Measurements from ENCODE around the gene JARID2.

The JARID2 gene

DNA sequence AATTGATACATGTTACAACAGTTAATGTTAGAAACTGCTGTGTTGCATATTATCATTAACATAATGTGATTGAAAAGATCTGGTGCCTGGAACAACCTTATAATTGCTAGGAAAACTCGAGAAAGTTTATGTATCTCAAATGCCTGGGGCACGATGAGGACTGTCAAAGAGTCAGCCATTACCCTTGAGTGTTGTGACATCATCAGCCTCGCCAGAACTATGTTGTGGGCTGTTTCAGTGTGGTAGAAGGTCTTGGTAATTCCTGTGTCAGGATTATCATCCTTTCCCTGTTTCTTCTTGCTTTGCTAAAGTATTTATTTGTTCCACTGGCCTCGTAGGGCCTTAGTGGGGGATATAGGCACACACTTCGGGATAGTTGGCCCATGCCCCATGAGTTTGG lies 231.9 kb downstream of the JARID2 start:
- DNase-seq = no peak

DNA sequence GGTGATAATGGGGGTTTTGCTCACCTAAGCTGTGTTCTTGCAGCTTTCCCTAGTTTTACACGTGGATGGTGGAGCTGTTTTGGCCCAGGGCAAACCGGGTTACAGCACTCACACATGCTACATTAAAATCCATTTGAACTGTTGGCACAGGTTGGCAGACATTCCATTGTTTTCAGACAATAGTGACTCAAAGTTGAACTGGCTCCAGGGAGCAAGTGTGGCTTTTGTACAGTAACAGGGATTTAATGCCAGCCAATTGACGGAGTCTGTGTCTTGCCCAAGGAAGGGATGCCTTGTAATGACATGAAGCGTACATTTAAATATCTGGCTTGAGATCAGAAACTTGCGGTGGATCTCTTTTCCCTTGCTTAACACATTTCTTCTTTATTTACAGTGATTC lies 233.9 kb downstream of the JARID2 start:
- peak in 1 of 2 experiments; percentile 18 for DNase-seq

DNA sequence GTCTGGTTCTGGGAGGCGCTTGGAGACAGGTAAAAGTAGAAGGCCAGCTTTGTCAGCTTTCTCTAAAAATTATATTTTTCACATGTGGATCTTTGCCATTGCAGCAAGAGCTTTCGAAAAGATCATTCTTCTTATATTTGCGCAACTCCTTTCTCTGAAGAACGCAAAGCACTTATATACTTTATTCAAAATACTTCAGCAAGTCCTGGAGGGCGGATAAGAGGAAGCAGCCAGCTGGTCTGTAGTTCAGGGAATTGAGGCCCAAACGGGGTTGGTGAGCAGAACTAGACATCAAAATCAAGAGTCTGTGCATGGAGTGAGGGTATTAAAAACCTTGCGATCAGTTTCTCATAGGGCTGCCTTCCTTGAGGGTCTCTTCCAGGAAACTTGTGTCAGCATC lies 234.7 kb downstream of the JARID2 start:
- no peak for DNase-seq

DNA sequence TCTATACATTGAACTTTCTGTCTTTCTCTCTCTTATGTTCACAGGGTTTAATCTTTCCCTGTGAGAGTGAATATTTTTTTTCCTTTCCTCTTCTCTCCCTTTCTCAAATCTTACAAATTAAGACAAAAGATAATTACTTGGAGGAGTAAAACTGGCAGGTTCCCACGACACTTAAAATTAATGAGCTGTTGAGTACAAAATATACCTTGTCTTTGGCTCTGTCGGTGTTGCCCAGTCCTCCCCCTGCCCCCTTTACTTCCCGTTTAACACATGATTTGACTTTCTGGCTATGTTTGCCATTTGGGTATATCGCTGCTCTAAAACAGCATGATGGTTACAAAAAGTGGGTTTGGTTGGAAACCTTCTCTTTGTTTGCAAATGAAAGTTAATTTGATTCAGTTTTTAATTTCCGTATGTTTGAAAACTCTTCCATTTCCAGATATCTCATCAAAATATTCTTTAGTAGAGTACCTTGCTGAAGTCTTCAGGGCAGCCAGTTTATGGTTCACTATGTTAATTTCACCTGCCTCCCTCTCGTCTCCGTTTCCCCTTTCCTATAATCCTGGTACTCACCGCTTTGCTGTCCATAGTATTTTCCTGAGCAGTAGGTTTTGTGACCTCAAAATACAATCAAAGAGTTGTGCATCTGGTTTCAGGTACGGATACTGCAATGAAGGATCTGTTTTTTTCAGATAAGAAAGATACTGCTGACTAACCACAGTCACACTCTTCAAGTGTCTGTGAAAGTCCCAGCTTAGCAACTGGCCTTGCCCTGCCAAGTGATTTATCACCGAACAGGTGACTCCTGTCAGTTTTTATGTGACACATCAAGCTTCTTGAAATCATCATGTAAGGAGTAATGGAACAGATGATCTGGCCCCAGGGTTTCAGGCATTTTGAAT lies 235.8 kb downstream of the JARID2 start:
- no peak for DNase-seq

DNA sequence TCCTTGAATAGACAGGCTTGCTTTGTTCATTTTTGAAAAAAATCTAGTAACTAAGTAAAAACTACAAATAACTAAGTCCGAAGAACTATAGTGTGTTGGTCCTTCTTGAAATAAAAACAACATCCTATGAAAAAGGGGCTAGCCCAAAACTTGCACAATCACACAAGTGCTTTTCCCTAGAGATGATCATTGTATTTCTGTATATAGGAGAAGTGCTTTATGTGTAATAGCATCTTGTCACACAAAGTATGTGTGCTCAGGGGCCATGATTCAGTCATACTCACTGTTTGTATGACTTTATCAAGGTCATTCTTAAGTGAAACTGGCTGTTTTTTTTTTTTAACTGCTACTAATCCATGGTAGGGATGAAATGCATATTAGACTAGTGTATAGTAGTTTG lies 237.2 kb downstream of the JARID2 start:
- no peak for DNase-seq

DNA sequence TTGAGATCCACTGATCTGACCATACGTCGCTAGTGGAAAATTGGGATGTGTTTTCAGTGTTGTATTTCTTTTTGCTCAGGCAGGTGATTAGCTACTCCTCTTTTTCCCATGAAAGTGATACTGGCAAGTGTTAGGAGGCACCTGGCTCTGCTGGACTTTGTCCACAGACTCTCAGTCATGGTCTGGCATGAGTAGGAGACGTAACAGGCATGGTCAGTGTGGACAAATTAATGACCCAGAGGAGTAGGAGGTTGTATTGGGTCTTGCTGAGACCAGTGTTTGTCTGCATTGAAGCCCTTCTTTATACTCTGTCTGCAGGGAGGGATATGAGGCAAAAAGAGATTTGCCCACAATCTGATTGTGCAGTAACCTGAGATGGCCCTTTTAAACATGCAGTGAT lies 238.3 kb downstream of the JARID2 start:
- no peak for DNase-seq

DNA sequence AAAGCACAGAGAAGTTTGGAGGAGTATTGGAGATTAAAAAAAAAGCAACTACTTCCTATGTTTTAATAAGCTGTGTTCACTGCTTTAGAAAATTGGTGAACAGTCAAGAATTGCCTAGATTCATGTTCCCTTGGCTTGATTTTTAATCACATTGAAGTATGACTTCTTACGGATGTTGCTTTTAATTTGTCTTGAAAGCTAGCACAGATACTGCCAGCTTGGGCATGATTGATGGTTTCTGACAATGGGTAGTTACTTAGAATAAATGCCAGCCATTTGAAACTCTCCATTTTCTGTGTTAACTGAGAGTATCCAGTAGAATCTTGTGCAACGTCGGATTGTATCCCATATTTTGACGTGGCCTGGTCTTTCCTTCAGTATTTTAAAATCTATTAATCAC lies 239.0 kb downstream of the JARID2 start:
- no peak for DNase-seq

DNA sequence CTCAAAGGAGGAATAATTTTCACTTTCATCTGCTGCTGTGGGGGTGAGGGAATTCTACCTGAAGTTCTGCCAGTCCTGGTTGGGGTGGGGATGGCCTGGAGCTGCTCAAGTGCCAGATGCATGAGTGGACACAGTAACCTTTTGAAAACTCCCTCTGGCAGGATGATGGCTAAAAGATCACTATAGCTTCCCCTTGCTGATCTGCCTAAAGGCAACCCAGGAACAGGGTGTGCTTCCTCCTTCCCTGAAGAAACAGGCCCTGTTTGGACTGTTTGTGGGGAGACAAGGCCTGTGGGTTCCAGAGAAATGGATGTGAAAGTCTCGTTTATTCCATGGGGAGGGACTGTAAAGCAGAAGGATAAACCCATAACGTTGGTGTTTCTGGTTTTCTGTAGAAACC lies 240.1 kb downstream of the JARID2 start:
- no peak for DNase-seq

DNA sequence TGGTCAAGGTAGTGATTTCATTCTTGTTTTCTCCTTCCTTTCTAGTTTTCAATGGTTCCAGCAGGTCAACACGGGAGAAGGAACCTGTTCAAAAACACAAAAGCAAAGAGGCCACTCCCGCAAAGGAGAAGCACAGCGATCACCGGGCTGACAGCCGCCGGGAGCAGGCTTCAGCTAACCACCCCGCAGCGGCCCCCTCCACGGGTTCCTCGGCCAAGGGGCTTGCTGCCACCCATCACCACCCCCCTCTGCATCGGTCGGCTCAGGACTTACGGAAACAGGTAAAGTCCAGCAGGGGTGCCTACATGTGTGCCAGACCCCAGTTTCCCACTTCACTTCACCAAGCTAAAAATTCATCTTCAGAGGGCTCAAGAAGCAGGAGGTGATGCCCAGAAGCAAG lies 241.4 kb downstream of the JARID2 start:
- DNase-seq = no peak

DNA sequence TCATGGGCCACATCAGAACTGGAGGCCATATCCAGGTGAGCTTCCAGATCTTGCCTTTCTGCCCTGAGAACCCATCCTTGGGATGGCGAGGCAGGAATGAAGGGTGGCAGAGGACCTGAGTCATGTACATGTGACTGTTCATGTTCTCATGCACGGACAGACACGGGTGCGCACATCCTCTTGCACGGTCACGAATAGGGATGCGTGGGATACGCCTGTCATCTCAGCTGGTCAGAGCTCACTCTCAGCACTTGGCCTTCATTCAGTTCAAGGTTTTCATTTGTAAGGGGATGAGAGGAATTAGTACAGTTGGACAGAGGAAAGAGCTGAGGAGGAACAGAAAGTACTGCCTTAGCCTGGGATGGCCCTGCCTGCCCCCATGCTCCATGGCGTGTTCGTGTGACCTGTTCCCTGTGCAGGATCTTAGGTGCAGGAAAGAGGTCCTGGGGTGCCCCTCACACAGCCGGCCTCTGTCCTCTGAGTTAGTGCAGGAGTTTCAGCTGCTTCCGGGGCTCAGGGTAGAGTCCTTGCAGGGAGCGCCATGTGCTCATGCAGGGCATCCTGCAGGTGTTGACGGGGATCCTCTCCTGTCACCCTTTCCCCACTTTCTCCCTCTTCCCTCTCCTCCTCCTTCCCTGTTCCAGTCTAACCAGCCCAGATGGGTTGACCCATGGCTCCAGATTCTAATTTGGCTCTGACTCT lies 243.5 kb downstream of the JARID2 start:
- DNase-seq = no peak

DNA sequence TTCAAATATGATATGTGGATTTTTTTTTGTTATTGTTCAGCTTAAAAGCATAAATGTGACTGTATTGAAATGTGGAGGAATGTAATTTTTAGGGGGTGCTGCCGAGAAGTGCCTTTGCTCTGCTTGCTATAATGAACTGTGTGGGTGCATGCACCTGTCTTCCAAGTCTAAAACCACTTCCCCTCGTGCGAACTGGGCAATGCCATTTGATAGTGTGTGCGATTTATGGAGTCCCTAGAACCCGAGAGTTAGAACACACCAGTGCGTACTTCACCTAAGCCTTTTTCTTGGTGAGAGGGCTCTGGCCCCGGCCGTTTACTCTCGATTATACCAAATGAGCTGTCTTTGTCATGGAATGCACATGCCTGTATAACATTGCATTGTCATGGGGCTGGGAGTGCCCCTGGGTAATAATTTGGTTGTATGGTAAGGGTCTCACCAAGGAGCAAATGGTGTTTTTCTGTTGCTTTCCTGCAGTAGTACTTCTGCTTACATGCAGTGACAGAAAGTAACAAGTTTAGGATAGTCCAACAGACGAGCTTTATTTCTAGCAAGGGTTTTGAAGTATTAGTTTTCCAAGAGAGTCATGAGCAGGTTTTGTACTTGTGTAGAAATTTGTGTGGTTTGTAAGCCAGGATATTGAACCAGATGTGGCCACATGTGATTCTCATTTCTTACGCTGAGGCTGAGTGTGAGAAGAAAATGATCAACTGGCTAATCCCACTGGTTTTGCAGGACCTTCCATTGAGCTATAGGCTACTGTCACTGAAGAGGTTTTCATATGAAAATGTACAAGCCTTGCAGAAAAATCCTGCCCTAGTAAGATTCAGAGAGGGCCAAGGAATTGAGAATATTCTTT lies 244.6 kb downstream of the JARID2 start:
- no peak for DNase-seq

DNA sequence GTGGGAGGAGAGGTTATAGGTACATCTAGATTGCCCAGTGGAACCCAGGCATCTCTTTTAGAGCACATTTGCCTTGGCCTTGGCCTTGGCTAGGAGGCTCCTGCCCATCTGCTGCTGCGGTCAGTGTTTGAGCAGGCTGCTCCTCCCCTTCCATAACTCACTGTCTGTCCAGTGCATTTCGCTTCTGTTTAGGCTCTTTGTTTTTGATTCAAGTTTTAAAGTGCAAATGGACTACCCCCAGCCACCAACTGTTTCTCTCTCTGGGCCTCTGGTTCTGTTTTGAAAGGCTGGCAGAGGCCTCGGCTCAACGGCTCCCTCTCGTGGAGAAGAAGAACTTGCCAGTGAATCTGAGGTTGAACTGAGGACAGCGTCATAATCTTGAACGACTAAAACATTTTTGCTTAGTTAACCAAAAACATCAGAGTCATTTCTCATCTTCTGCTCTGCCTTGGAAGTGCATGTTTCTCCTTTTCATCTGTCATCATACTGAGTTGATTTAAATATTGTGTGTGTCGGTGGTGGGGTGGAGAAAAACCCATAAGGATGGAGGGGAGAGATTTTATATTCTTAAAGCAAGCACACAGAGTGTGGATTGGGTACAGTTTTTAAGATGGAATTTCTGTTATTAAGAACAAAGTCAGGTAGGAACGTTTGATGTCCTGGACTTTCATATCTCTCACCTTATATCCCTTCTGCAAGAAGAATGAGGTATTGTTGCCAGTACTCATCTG lies 245.6 kb downstream of the JARID2 start:
- peak; percentile 48 to 61 for DNase-seq

DNA sequence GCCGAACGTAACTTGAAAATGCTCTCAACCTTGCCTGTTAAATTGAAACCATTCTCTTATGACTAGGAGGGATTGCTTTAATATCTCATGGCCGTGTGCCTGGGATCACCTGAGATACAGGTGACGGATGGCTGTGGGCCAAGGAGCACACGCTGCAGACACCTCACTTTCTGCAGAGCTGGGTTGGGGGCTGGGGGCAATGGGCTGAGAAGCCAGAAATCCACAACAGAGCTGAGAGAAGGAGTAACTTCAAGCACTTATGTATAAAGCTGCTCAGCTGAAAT lies 246.1 kb downstream of the JARID2 start:
- DNase-seq = no peak

DNA sequence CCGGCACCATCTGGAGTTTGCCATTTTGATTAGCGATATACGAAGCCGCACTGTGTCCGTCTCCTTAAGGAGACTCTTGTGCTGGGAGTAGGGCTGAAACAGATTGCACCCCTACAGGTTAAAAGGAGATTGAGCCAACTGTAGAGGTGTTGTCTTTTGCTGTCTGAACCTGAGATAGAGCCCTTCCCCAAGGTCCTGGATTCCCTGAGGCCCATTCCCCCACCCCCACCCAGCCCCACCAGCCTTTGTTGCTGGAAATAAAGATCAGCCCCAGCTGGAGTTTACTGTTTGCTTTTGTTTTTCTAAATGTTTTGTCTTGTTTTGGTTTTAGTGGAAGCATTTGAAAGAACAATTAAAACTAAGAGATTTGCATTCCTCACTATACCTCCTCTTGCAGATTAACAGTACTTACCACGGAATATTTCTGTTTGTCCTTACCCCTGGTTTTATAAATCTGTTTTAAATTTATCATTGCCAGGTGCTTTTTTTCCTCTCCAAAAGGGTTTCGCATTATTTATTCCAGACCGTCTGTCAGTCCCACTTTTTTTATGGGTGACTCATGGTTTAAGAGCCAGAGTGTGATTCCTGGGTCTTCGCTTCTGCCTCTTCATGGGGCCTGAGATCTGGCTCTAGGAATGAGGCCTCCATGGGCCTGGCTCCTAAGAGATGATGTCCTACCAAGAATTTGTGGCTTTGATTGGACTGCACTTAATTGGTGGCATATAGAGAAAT lies 247.7 kb downstream of the JARID2 start:
- DNase-seq = peak in 1 of 2 experiments; percentile 17

DNA sequence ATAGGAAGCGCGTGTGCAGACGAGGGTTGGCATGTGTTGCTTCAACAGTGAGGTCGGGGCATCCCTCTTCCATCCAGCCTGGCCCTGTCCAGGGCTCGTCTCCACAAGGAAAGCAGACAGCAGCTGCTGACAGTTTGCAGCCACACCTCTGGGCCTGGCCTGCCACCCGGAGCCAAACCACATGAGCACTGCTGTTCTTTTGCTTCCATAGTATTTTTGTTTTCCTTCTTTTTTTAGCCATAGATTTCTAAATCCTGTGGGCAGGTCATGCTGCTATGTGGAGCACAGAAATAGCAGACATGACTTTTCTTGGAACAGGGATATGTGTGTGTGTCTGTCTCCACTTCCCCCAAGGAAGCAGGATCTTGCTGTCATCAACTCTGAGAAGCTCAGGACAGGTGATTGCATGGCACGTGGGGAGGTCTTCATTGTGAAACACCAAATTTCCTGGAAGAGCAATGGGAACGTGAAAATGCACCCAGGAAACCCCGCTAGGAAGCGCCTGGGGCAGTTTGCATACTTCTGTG lies 249.6 kb downstream of the JARID2 start:
- no peak for DNase-seq

DNA sequence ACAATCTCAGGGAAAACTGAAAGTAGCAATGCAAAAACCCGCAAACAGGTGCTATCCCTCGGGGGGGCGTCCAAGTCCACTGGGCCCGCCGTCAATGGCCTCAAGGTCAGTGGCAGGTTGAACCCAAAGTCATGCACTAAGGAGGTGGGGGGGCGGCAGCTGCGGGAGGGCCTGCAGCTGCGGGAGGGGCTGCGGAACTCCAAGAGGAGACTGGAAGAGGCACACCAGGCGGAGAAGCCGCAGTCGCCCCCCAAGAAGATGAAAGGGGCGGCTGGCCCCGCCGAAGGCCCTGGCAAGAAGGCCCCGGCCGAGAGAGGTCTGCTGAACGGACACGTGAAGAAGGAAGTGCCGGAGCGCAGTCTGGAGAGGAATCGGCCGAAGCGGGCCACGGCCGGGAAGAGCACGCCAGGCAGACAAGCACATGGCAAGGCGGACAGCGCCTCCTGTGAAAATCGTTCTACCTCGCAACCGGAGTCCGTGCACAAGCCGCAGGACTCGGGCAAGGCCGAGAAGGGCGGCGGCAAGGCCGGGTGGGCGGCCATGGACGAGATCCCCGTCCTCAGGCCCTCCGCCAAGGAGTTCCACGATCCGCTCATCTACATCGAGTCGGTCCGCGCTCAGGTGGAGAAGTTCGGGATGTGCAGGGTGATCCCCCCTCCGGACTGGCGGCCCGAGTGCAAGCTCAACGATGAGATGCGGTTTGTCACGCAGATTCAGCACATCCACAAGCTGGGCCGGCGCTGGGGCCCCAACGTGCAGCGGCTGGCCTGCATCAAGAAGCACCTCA lies 250.7 kb downstream of the JARID2 start:
- DNase-seq = no peak

DNA sequence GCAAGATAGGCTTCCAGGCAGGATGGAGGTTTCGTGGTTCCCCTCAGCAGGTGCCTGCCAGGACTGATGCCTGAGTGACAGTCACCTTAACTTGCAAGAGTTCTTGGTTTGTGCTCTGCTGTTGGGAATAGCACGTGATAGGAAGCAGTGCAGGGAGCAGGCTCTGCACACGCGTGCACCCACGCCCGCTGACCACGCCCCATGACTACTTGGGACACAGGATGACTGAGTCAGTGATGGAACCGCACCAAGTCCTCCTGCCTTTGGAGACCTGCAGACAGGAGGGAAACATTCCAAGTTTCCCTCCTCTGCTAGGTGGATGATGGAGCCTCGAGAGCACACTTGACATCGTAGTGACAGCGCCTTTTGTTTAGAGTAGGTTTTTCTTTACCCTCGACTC lies 252.8 kb downstream of the JARID2 start:
- DNase-seq = no peak

DNA sequence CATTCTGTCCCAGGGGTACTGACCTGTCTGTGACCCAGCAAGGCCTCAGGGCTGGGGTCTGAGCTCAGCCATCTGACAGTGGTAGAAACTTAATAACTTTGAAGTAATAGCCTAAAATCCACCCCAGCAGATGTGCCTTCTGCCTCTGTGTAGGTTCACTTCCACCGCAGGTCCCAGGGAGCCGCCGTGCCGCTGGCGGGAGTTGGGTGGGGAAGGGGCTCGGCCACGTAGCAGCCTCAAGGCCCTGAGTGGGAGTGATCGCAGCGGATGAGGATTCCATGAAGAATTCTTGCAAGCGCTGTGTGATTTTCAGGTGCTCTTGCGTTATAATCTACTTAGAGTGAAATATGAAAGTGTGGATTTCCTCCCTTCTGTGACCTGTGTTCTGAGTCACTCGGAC lies 253.3 kb downstream of the JARID2 start:
- no peak for DNase-seq

DNA sequence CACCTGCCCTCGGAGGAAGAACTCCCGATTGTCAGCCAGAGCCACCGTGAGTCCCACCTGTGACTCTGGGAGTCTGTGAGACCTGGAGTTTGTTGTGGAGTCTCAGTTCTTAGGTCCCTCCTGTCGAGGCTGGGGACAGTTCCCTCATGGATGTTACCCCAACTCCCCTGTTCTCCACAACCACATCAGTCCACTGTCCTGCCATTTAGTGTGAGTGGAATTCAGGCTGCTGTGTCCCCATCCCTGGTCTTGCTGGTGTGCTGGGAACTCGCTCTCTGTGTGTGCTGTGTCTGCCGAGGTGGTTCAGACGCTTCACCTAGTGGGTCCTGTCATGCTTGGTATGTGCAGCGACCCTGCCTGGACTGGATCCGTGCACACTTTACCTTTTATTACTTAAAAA lies 253.7 kb downstream of the JARID2 start:
- no peak for DNase-seq

DNA sequence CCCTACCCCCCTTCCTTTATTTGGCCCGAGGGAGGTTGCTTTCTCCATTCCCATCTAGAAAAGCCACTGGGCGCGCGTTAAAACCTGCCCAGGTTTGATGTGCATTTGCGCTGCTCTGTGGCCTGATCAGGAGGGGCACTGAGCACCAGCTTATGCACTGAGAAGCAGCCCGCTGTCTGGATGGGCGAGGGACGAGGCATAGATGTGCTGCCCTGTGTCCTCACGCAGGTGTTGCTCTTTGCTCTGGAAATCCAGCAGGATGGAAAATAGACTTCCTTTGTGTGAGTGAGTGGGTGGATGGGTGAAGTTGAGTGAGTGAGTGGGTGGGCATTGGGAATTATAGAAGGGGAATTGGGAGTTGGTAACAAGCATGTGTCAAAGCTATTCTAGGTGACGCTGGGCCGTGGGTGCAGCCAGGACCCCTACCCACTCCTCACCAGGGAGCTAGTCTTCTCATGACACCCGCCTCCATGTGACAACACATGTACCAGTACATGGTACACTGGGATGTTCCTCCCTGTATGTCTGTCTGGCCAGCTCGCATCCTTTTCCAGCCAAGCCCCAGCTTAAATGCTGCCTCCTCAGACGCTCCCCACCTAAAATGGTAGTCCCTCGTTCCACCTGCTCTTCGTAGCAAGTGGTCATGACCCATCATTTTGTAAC lies 254.3 kb downstream of the JARID2 start:
- DNase-seq = no peak
